ENCODE data around the gene GAD1. TPM values are rescaled to one million over a fixed set of nuclear protein-coding genes. Genes with fewer than 3 reads are reported as not detected.

Gene GAD1
- total RNA-seq, 2 experiments from 2014 or later = not detected

DNA sequence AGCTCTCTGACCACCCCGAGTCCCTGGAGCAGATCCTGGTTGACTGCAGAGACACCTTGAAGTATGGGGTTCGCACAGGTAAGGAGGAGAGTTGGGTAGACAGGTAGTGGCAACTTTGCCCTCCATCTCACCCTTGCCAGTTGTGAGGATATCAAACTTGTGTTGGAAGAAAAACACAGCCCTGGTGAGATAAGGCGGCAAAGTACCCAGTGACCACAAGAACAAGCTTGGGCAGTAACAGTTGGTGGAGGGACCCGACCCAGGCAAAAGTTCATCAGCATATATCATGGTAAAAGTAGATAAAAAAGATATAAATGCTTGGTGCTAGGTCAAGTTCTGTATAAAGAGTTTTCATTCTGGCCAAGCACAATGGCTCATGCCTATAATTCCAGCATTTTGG, 14.4 kb downstream of the GAD1 start:
- no peak overlapping the region for H3K4me3 Mint-ChIP-seq
- no peaks in the 10 kb centered on the region for H3K36me3 ChIP-seq (ENCODE audit: insufficient read depth, low read length)
- no peaks in the 10 kb centered on the region for H3K9me3 ChIP-seq (ENCODE audit: control insufficient read depth in 1 of 2, insufficient read depth in 1 of 2, low read length in 2 of 2)
- ATAC-seq (ENCODE audit: poor library complexity) = no peak
- ChIA-PET POLR2A (interaction anchor here (0.6 kb wide), 1 partner anchor 38 kb away, joined by 3 read pairs; no protein-coding TSS in a partner anchor), CTCF (no interaction called here)
- no peaks in the 10 kb centered on the region for H3K4me1 Mint-ChIP-seq (ENCODE audit: low read depth)
- DNase-seq = no peak
- H3K9me3 Mint-ChIP-seq = no peaks in the 10 kb centered on the region
- TF ChIP-seq, protein P1, sequence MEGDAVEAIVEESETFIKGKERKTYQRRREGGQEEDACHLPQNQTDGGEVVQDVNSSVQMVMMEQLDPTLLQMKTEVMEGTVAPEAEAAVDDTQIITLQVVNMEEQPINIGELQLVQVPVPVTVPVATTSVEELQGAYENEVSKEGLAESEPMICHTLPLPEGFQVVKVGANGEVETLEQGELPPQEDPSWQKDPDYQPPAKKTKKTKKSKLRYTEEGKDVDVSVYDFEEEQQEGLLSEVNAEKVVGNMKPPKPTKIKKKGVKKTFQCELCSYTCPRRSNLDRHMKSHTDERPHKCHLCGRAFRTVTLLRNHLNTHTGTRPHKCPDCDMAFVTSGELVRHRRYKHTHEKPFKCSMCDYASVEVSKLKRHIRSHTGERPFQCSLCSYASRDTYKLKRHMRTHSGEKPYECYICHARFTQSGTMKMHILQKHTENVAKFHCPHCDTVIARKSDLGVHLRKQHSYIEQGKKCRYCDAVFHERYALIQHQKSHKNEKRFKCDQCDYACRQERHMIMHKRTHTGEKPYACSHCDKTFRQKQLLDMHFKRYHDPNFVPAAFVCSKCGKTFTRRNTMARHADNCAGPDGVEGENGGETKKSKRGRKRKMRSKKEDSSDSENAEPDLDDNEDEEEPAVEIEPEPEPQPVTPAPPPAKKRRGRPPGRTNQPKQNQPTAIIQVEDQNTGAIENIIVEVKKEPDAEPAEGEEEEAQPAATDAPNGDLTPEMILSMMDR (IDR thresholded peaks at IDR 0.05) = no peak
- no peaks in the 10 kb centered on the region for H3K4me1 ChIP-seq (ENCODE audit: insufficient read depth, low read length)
- no peak overlapping the region for H3K27ac Mint-ChIP-seq
- H3K36me3 Mint-ChIP-seq (ENCODE audit: low read depth) = no peaks in the 10 kb centered on the region
- H3K27me3 Mint-ChIP-seq = peaks cover 58% of the 10 kb centered on the region
- no peak overlapping the region for H3K27ac ChIP-seq (ENCODE audit: low read depth in 1 of 2, low read length in 2 of 2)
- intact Hi-C loops (cut with DNase I, micrococcal nuclease) = no loop called here
- H3K27me3 ChIP-seq (ENCODE audit: control insufficient read depth in 1 of 2, insufficient read depth in 2 of 2, low read length in 2 of 2) = peaks cover 20 to 22% of the 10 kb centered on the region in 2 experiments
- no peak overlapping the region for H3K4me3 ChIP-seq (ENCODE audit: low read length)

- no peaks in the 10 kb centered on the region for H3K36me3 Mint-ChIP-seq (ENCODE audit: low read depth)
- TF ChIP-seq, protein P1 (IDR thresholded peaks at IDR 0.05) = no peak
- peaks cover 15% of the 10 kb centered on the region for H3K27me3 Mint-ChIP-seq
- CTCF ChIA-PET = interaction anchor here (0.6 kb wide), 1 partner anchor 425 kb away, joined by 3 read pairs; no protein-coding TSS in a partner anchor
- Histone ChIP-seq H3K36me3 (ENCODE audit: insufficient read depth, low read length) (no peaks in the 10 kb centered on the region), H3K9me3 (ENCODE audit: control insufficient read depth in 1 of 2, insufficient read depth in 1 of 2, low read length in 2 of 2) (no peaks in the 10 kb centered on the region), H3K27me3 (ENCODE audit: control insufficient read depth in 1 of 2, insufficient read depth in 2 of 2, low read length in 2 of 2) (peaks cover 0 to 7% of the 10 kb centered on the region in 2 experiments), H3K4me1 (ENCODE audit: insufficient read depth, low read length) (no peaks in the 10 kb centered on the region), H3K4me3 (ENCODE audit: low read length) (no peak overlapping the region), H3K27ac (ENCODE audit: low read depth in 1 of 2, low read length in 2 of 2) (no peak overlapping the region)
- ATAC-seq (ENCODE audit: poor library complexity) (no peak), DNase-seq (no peak)
- H3K9me3 Mint-ChIP-seq = no peaks in the 10 kb centered on the region
- H3K4me1 Mint-ChIP-seq (ENCODE audit: low read depth) = no peaks in the 10 kb centered on the region
- H3K27ac Mint-ChIP-seq = no peak overlapping the region
- no peak overlapping the region for H3K4me3 Mint-ChIP-seq
- intact Hi-C loops (cut with DNase I, micrococcal nuclease) = no loop called here
- POLR2A ChIA-PET = no interaction called here
Observed at GRCh38 chr2:170836027-170836426, 19.3 kb downstream of the GAD1 start.

GRCh38 chr2:170840717-170841210, 24.1 kb downstream of the GAD1 start:
- Mint-ChIP-seq H3K27me3 (peaks cover 4% of the 10 kb centered on the region), H3K4me1 (ENCODE audit: low read depth) (peaks cover 10% of the 10 kb centered on the region), H3K9me3 (no peaks in the 10 kb centered on the region), H3K27ac (no peak overlapping the region), H3K36me3 (ENCODE audit: low read depth) (no peaks in the 10 kb centered on the region), H3K4me3 (no peak overlapping the region)
- POLR2A ChIA-PET = no interaction called here
- Histone ChIP-seq H3K27ac (ENCODE audit: low read depth in 1 of 2, low read length in 2 of 2) (no peak overlapping the region), H3K9me3 (ENCODE audit: control insufficient read depth in 1 of 2, insufficient read depth in 1 of 2, low read length in 2 of 2) (no peaks in the 10 kb centered on the region), H3K36me3 (ENCODE audit: insufficient read depth, low read length) (no peaks in the 10 kb centered on the region), H3K4me1 (ENCODE audit: insufficient read depth, low read length) (no peaks in the 10 kb centered on the region), H3K4me3 (ENCODE audit: low read length) (no peak overlapping the region), H3K27me3 (ENCODE audit: control insufficient read depth in 1 of 2, insufficient read depth in 2 of 2, low read length in 2 of 2) (peaks cover 0 to 12% of the 10 kb centered on the region in 2 experiments)
- DNase-seq (no peak), ATAC-seq (ENCODE audit: poor library complexity) (no peak)
- TF ChIP-seq, protein P1 (IDR thresholded peaks at IDR 0.05) = no peak
- CTCF ChIA-PET = no interaction called here
- intact Hi-C loops (cut with DNase I, micrococcal nuclease) = no loop called here

All from CD4-positive, alpha-beta T cell (primary cell).